Fibroblast of mammary gland (primary cell): ENCODE measurements around the gene UST.

Experiments
- DNase-seq: peaks from one replicate; pipeline ENCODE4 v3.0.0-alpha.2; 2010; ENCODE audit warnings: low read depth
- H3K4me3 ChIP-seq: 2 replicates; pipeline ENCODE4 v1.5.1; 2011; ENCODE audit warnings: low read depth, mild to moderate bottlenecking, low read length, moderate library complexity; ENCODE audit not compliant: control insufficient read depth
- CTCF ChIP-seq: conservative IDR thresholded peaks from 2 replicates; pipeline ENCODE4 v1.5.1; 2011; ENCODE audit warnings: low read depth, low read length, inconsistent platforms; ENCODE audit not compliant: control insufficient read depth, insufficient read depth

Gene UST

GRCh38 chr6:148800536-148800935 lies 53.7 kb downstream of the UST start:
- DNase-seq, result peak; percentile 84
- no peak overlapping the region for H3K4me3 ChIP-seq
- TF ChIP-seq CTCF, result no peak

- no peak overlapping the region for H3K4me3 ChIP-seq
- peak; percentile 47 for DNase-seq
- TF ChIP-seq CTCF, result no peak
Measured at GRCh38 chr6:148803979-148804378, 57.1 kb downstream of the UST start.

- no peak for DNase-seq
- TF ChIP-seq CTCF, result no peak
- no peak overlapping the region for H3K4me3 ChIP-seq
Measured at GRCh38 chr6:148805777-148806176, 58.9 kb downstream of the UST start.

- DNase-seq, result no peak
- H3K4me3 ChIP-seq, result no peak overlapping the region
- no peak for TF ChIP-seq CTCF
Measured at GRCh38 chr6:148807784-148808183, 61.0 kb downstream of the UST start.

GRCh38 chr6:148808786-148809304 lies 62.0 kb downstream of the UST start:
- no peak for TF ChIP-seq CTCF
- no peak for DNase-seq
- H3K4me3 ChIP-seq, result no peak overlapping the region

- no peak for DNase-seq
- no peak overlapping the region for H3K4me3 ChIP-seq
- TF ChIP-seq CTCF, result no peak
Measured at GRCh38 chr6:148811459-148811858, 64.6 kb downstream of the UST start.

- TF ChIP-seq CTCF, result no peak
- peak; percentile 52 for DNase-seq
- H3K4me3 ChIP-seq, result no peak overlapping the region
Measured at GRCh38 chr6:148814082-148814790, 67.4 kb downstream of the UST start.
